ENCODE measurements around the gene EYS.
"Not testable (repeated sequence)": the region's sequence is repeated elsewhere in the genome, so short reads cannot be mapped to it uniquely, and the experiment has no call there.

EYS gene

DNA sequence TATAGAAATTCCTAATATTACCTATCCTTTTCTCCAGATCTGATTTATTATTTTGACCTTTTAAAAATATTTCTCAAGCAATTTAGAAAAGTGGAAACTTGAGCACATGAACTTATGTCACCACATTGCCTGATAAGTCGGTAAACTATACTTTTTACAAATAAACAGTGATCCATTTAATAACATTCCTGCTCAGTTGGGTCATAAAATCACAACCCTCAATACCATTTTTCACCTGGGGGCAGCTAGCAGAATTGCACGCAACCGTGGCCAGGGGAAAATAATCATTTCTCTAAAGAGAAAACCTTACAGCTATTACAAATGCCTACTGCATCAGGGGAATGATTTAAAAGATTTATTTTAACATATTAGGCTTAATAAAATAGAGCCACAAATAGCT, 1456.9 kb downstream of the EYS start:
- H3K36me3 ChIP-seq (replicated peaks; ENCODE audit: insufficient read depth, low read length): no peaks in the 10 kb centered on the region
- H3K4me1 ChIP-seq (ENCODE audit: low read length): no peaks in the 10 kb centered on the region
- H3K79me2 ChIP-seq (ENCODE audit: low read length): no peaks in the 10 kb centered on the region
- no peaks in the 10 kb centered on the region for H3K9me3 ChIP-seq (replicated peaks; ENCODE audit: insufficient read depth, low read length)
- no peak for DNase-seq
- TF ChIP-seq EZH2 (optimal IDR thresholded peaks at IDR 0.05; ENCODE audit: low read depth, low read length): no peak
- H3K4me2 ChIP-seq (ENCODE audit: low read depth, low read length): no peak overlapping the region
- no peak overlapping the region for H3K27ac ChIP-seq (ENCODE audit: low read length)
- no peaks in the 10 kb centered on the region for H3K9me2 ChIP-seq (replicated peaks; ENCODE audit: insufficient read depth, low read length)
- H3K9ac ChIP-seq (ENCODE audit: low read length): no peak overlapping the region
- H4K20me1 ChIP-seq (ENCODE audit: insufficient read depth, low read length): no peaks in the 10 kb centered on the region
- no peak overlapping the region for H3K4me3 ChIP-seq (ENCODE audit: low read length)
- no peak overlapping the region for H2AFZ ChIP-seq (ENCODE audit: low read length)
- no peaks in the 10 kb centered on the region for H3K27me3 ChIP-seq (replicated peaks; ENCODE audit: insufficient read depth, low read length)
- no peaks in the 10 kb centered on the region for H3F3A ChIP-seq (ENCODE audit: insufficient read depth, low read length)

DNA sequence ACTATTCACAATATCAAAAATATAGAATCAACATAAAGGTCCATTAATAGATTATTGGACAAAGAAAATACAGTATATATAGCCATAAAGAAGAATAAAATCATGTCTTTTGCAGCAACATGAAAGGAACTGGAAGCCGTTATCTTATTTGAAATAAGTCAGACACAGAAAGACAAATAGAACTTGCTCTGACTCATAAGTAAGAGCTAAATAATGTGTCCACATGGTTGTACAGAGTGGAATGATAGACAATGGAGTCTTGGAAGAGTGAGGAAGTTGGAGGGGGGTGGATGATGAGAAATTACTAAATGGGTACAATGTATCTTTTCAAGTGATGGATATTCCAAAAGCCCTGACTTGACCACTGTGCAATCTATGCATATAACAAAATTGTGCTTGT, 1457.9 kb downstream of the EYS start:
- Histone ChIP-seq H3K36me3 (replicated peaks; ENCODE audit: insufficient read depth, low read length) (no peaks in the 10 kb centered on the region), H3K9me3 (replicated peaks; ENCODE audit: insufficient read depth, low read length) (no peaks in the 10 kb centered on the region), H3K4me3 (ENCODE audit: low read length) (no peak overlapping the region), H3K79me2 (ENCODE audit: low read length) (no peaks in the 10 kb centered on the region), H3F3A (ENCODE audit: insufficient read depth, low read length) (no peaks in the 10 kb centered on the region), H3K4me2 (ENCODE audit: low read depth, low read length) (no peak overlapping the region), H3K9me2 (replicated peaks; ENCODE audit: insufficient read depth, low read length) (no peaks in the 10 kb centered on the region), H2AFZ (ENCODE audit: low read length) (no peak overlapping the region), H3K9ac (ENCODE audit: low read length) (no peak overlapping the region), H4K20me1 (ENCODE audit: insufficient read depth, low read length) (no peaks in the 10 kb centered on the region), H3K27me3 (replicated peaks; ENCODE audit: insufficient read depth, low read length) (no peaks in the 10 kb centered on the region), H3K4me1 (ENCODE audit: low read length) (no peaks in the 10 kb centered on the region), H3K27ac (ENCODE audit: low read length) (no peak overlapping the region)
- no peak for DNase-seq
- TF ChIP-seq EZH2 (optimal IDR thresholded peaks at IDR 0.05; ENCODE audit: low read depth, low read length) (no peak), EZH2phosphoT487 (IDR thresholded peaks at IDR 0.05; ENCODE audit: low read length) (no peak)
- TF ChIP-seq, protein P1, sequence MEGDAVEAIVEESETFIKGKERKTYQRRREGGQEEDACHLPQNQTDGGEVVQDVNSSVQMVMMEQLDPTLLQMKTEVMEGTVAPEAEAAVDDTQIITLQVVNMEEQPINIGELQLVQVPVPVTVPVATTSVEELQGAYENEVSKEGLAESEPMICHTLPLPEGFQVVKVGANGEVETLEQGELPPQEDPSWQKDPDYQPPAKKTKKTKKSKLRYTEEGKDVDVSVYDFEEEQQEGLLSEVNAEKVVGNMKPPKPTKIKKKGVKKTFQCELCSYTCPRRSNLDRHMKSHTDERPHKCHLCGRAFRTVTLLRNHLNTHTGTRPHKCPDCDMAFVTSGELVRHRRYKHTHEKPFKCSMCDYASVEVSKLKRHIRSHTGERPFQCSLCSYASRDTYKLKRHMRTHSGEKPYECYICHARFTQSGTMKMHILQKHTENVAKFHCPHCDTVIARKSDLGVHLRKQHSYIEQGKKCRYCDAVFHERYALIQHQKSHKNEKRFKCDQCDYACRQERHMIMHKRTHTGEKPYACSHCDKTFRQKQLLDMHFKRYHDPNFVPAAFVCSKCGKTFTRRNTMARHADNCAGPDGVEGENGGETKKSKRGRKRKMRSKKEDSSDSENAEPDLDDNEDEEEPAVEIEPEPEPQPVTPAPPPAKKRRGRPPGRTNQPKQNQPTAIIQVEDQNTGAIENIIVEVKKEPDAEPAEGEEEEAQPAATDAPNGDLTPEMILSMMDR (IDR thresholded peaks at IDR 0.05; ENCODE audit: low read length): no peak

DNA sequence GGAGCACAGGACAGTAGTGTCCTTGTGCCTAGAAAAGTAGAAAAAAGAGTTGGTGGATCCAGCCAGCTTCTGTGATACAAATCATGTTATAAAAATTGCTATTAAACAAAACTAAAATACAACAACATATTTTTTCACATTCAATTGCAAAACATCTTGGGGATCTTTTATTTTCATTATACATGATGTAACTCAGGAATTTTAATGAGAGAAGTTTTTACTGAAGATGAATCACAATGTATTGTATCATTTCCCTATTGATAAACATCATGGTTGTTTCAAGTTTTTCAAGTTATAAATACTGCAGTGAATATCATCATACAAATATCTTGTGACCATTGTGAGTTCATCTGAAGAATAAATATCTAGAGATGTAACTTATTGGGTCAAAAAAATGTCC, 1463.4 kb downstream of the EYS start:
- H3K4me3 ChIP-seq (ENCODE audit: low read length): no peak overlapping the region
- H3K27ac ChIP-seq (ENCODE audit: low read length): no peak overlapping the region
- no peaks in the 10 kb centered on the region for H3K79me2 ChIP-seq (ENCODE audit: low read length)
- no peaks in the 10 kb centered on the region for H3K36me3 ChIP-seq (replicated peaks; ENCODE audit: insufficient read depth, low read length)
- H3K9me2 ChIP-seq (replicated peaks; ENCODE audit: insufficient read depth, low read length): no peaks in the 10 kb centered on the region
- TF ChIP-seq EZH2 (optimal IDR thresholded peaks at IDR 0.05; ENCODE audit: low read depth, low read length): no peak
- TF ChIP-seq, protein P1 (IDR thresholded peaks at IDR 0.05; ENCODE audit: low read length): no peak
- no peak for TF ChIP-seq EZH2phosphoT487 (IDR thresholded peaks at IDR 0.05; ENCODE audit: low read length)
- no peak overlapping the region for H2AFZ ChIP-seq (ENCODE audit: low read length)
- no peaks in the 10 kb centered on the region for H3K4me1 ChIP-seq (ENCODE audit: low read length)
- no peak overlapping the region for H3K9ac ChIP-seq (ENCODE audit: low read length)
- H3K9me3 ChIP-seq (replicated peaks; ENCODE audit: insufficient read depth, low read length): no peaks in the 10 kb centered on the region
- H4K20me1 ChIP-seq (ENCODE audit: insufficient read depth, low read length): no peaks in the 10 kb centered on the region
- no peak overlapping the region for H3K4me2 ChIP-seq (ENCODE audit: low read depth, low read length)
- no peak for DNase-seq
- H3F3A ChIP-seq (ENCODE audit: insufficient read depth, low read length): no peaks in the 10 kb centered on the region
- H3K27me3 ChIP-seq (replicated peaks; ENCODE audit: insufficient read depth, low read length): no peaks in the 10 kb centered on the region

DNA sequence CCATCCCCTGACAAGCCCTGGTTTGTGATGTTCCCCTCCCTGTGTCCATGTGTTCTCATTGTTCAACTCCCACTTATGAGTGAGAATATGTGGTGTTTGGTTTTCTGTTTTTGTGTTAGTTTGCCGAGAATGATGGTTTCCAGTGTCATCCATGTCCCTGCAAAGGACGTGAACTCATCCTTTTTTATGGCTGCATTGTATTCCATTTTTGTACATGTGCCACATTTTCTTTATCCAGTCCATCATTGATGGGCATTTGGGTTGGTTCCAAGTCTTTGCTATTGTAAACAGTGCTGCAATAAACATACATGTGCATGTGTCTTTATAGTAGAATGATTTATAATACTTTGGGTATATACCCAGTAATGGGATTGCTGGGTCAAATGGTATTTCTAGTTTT, 1468.1 kb downstream of the EYS start:
- not testable (repeated sequence) for H3K4me1 ChIP-seq (ENCODE audit: low read length); H3K9me3 ChIP-seq (replicated peaks; ENCODE audit: insufficient read depth, low read length)

More for the DNA sequence above, 1468.1 kb downstream of the EYS start:
- H3K36me3 ChIP-seq (replicated peaks; ENCODE audit: insufficient read depth, low read length); H3K27ac ChIP-seq (ENCODE audit: low read length); H3K9me2 ChIP-seq (replicated peaks; ENCODE audit: insufficient read depth, low read length); H3K9ac ChIP-seq (ENCODE audit: low read length); H3K4me3 ChIP-seq (ENCODE audit: low read length); H3F3A ChIP-seq (ENCODE audit: insufficient read depth, low read length); H3K4me2 ChIP-seq (ENCODE audit: low read depth, low read length); DNase-seq; H2AFZ ChIP-seq (ENCODE audit: low read length); H3K27me3 ChIP-seq (replicated peaks; ENCODE audit: insufficient read depth, low read length); H3K79me2 ChIP-seq (ENCODE audit: low read length); H4K20me1 ChIP-seq (ENCODE audit: insufficient read depth, low read length): not testable (repeated sequence)

Data from MM.1S (cell line).